Right lobe of liver (tissue), 6 donors: ENCODE measurements around the gene TBX21. TPM values are rescaled to one million over a fixed set of nuclear protein-coding genes. Genes with fewer than 3 reads are reported as not detected.
"Not testable (repeated sequence)": the region's sequence is repeated elsewhere in the genome, so short reads cannot be mapped to it uniquely, and the experiment has no call there.

Experiments
- ATAC-seq, 4 donors: fragments of 200-7000 bp; cut with Tn5 transposase; one replicate each; pipeline ENCODE4 v1.9.1; 2020; ENCODE audit warnings: mild to moderate bottlenecking in 4 of 4, moderate library complexity in 4 of 4
- DNase-seq, 3 donors: peaks; one replicate each; pipeline ENCODE4 v3.0.0-alpha.2; 2020
- H3K27ac ChIP-seq, 3 donors: fragments of 200-600 bp; one replicate each; pipeline ENCODE4 v1.8.0; 2022
- H3K27me3 ChIP-seq, 2 donors: fragments of 200-600 bp; one replicate each; pipeline ENCODE4 v1.8.0; 2022
- H3K36me3 ChIP-seq, 4 donors: fragments of 200-600 bp; sonication (generic) in 1 of 4; one replicate each; pipeline versions ENCODE4 v1.5.1 to v1.8.0; 2017 to 2022; ENCODE audit warnings: control low read depth in 1 of 4
- H3K4me1 ChIP-seq, 4 donors: fragments of 200-600 bp; sonication (generic) in 1 of 4; one replicate each; pipeline versions ENCODE4 v1.5.1 to v1.8.0; 2017 to 2022; ENCODE audit warnings: control low read depth in 1 of 4
- H3K4me3 ChIP-seq, 3 donors: fragments of 200-600 bp; one replicate each; pipeline ENCODE4 v1.8.0; 2022
- H3K9me3 ChIP-seq, 4 donors: fragments of 200-600 bp; sonication (generic) in 1 of 4; one replicate each; pipeline versions ENCODE4 v1.5.1 to v1.8.0; 2017 to 2022; ENCODE audit warnings: control low read depth in 1 of 4
- CTCF ChIP-seq, 4 donors: fragments of 200-600 bp in 3 of 4; fragments of 450-650 bp in 1 of 4; IDR thresholded peaks; one replicate each; pipeline versions ENCODE4 v1.5.1 to v1.8.0; 2016 to 2022; ENCODE audit warnings: antibody characterized with exemption in 4 of 4, mild to moderate bottlenecking in 2 of 4
- POLR2A ChIP-seq: fragments of 450-650 bp; IDR thresholded peaks from one replicate; pipeline ENCODE4 v1.6.1; 2017; ENCODE audit warnings: antibody characterized with exemption, mild to moderate bottlenecking
- WGBS: methylation state at CpG from one replicate; pipeline ENCODE4 v1.1.6; 2018; ENCODE audit warnings: low coverage, low lambda C conversion rate; ENCODE audit not compliant: insufficient coverage; ENCODE audit errors: missing lambda C conversion rate; 5-methylcytosine and 5-hydroxymethylcytosine counted together
- intact Hi-C, 2 donors: fragments of 100-400 bp; cut with DNase I; formaldehyde crosslinking; loops; one replicate each; pipeline versions ENCODE4 v1.11.2 to v1.14.1; 2022
- total RNA-seq, 6 experiments: library from RNA; depleted of rRNA in 2 of 6; stranded (reverse); fragments of >200 nt in 2 of 6; fragmentation: NEBNext Ultra II Directional in 3 of 6; extraction: Animal tissue kit (Norgen Biotek cat#: 25700) in 3 of 6; gene quantifications; one replicate each; pipeline versions ENCODE4 v1.1.0 to v1.2.4, GENCODE V29; 2016 to 2023
- donor health status: DM: no; HTN: yes; CAD: no.
- donor health status: DM: no; HTN: no; CAD: no.
- donor health status: DM: no; HTN: no; CAD: no.
- donor health status: DM: no; HTN: yes; CAD: no.
- donor health status: DM: no; HTN: yes; CAD: no.

TBX21 gene
- total RNA-seq, 6 experiments from 2014 or later = 0.19 to 0.56 (median 0.24) TPM; not detected in 1

- Histone ChIP-seq H3K27ac (no peak overlapping the region), H3K4me3 (no peak overlapping the region), H3K4me1 (peaks cover 0 to 8% (median 0%) of the 10 kb centered on the region in 4 donors), H3K27me3 (peaks cover 0 to 20% of the 10 kb centered on the region in 2 donors), H3K36me3 (no peaks in the 10 kb centered on the region), H3K9me3 (no peaks in the 10 kb centered on the region)
- TF ChIP-seq POLR2A = no peak
- no peak for TF ChIP-seq CTCF (IDR thresholded peaks at IDR 0.05)
- whole genome bisulfite sequencing = 45% methylated on average over 10 of the region's 17 CpGs
- DNase-seq (peak in 1 of 3 donors; percentile 23), ATAC-seq (no peak)
- intact Hi-C loops = no loop called here
These were observed 3.8 kb downstream of the TBX21 start for GRCh38 chr17:47736501-47737495.

GRCh38 chr17:47738178-47738577 lies 5.1 kb downstream of the TBX21 start:
- Histone ChIP-seq H3K9me3 (no peaks in the 10 kb centered on the region), H3K27me3 (peaks cover 0 to 10% of the 10 kb centered on the region in 2 donors), H3K27ac (no peak overlapping the region), H3K4me1 (peaks cover 0 to 7% (median 0%) of the 10 kb centered on the region in 4 donors), H3K4me3 (no peak overlapping the region), H3K36me3 (no peaks in the 10 kb centered on the region)
- DNase-seq (peak in 1 of 3 donors; percentile 8), ATAC-seq (no peak)
- intact Hi-C loops = no loop called here
- TF ChIP-seq POLR2A (no peak), CTCF (IDR thresholded peaks at IDR 0.05) (no peak)
- 78% methylated on average over 5 of the region's 7 CpGs for WGBS

- intact Hi-C loops = no loop called here
- no peak overlapping the region for H3K4me3 ChIP-seq
- DNase-seq = no peak
- no peaks in the 10 kb centered on the region for H3K4me1 ChIP-seq
- ATAC-seq = no peak
- 68% methylated on average over 6 of the region's 8 CpGs for WGBS
- TF ChIP-seq CTCF (IDR thresholded peaks at IDR 0.05) = no peak
- TF ChIP-seq POLR2A = no peak
- peaks cover 0 to under 1% of the 10 kb centered on the region in 2 donors for H3K27me3 ChIP-seq
- H3K27ac ChIP-seq = no peak overlapping the region
- H3K9me3 ChIP-seq = no peaks in the 10 kb centered on the region
- no peaks in the 10 kb centered on the region for H3K36me3 ChIP-seq
These were observed 6.1 kb downstream of the TBX21 start for GRCh38 chr17:47739150-47739549.

GRCh38 chr17:47739945-47740344 lies 6.9 kb downstream of the TBX21 start:
- ATAC-seq, intact Hi-C loops, H3K4me3 ChIP-seq, DNase-seq, H3K36me3 ChIP-seq, H3K27ac ChIP-seq, H3K4me1 ChIP-seq, H3K9me3 ChIP-seq, H3K27me3 ChIP-seq: not testable (repeated sequence)
- WGBS = 77% methylated on average over 11 of the region's 12 CpGs

GRCh38 chr17:47741109-47741792 lies 8.2 kb downstream of the TBX21 start:
- WGBS = 64% methylated on average over 10 of the region's 11 CpGs
- no peak overlapping the region for H3K27ac ChIP-seq
- intact Hi-C loops = no loop called here
- no peaks in the 10 kb centered on the region for H3K4me1 ChIP-seq
- ATAC-seq (peak in 1 of 4 donors; percentile 9), DNase-seq (no peak)
- H3K36me3 ChIP-seq = no peaks in the 10 kb centered on the region
- H3K4me3 ChIP-seq = no peak overlapping the region
- no peaks in the 10 kb centered on the region for H3K27me3 ChIP-seq
- no peaks in the 10 kb centered on the region for H3K9me3 ChIP-seq
- TF ChIP-seq CTCF (IDR thresholded peaks at IDR 0.05) = no peak
- no peak for TF ChIP-seq POLR2A
